ENCODE measurements around the gene KREMEN1. TPM values are rescaled to one million over a fixed set of nuclear protein-coding genes. Genes with fewer than 3 reads are reported as not detected.

Gene KREMEN1
- polyA plus RNA-seq, 3 donors: 2.5 to 18.4 (median 9.4) TPM

GRCh38 chr22:29205594-29206371 is 132.9 kb downstream of the KREMEN1 start, which contains the start of gene EMID1:
Gene EMID1, plus strand, starts transcription at chr22:29205896. Its CDS starts 143 bp downstream, at chr22:29206039.
- WGBS, 3 donors: 1 to 2% (median 1%) methylated on average over 30 to 90 of the region's 90 CpGs
- H3K27ac ChIP-seq (ENCODE audit: low read depth, low read length): no peak within 1 kb of the TSS

- WGBS, 3 donors: 46 to 54% (median 51%) methylated on average over 19 of the region's 19 CpGs
- H3K27ac ChIP-seq (ENCODE audit: low read depth, low read length): no peak overlapping the region
Observed at GRCh38 chr22:29206372-29207242, 133.8 kb downstream of the KREMEN1 start.

DNA sequence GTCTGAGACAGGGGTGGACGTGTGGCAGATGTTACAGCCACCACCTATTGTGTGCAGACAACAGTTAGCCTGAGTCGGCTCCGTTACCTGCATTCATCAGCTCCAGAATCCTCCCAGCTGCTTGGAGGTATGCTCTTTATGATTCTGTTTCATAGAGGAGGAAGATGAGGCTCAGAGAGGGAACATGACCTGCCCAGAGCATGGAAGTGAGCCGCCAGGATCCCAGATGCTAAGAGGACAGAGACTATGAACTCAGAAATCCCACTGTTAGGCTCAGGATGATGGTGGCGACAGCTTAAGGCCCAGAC is 134.4 kb downstream of the KREMEN1 start:
- 92 to 96% (median 92%) methylated on average over 5 of the region's 5 CpGs for WGBS, 3 donors
- H3K27ac ChIP-seq (ENCODE audit: low read depth, low read length): no peak overlapping the region

- no peak overlapping the region for H3K27ac ChIP-seq (ENCODE audit: low read depth, low read length)
- 57 to 73% (median 69%) methylated on average over 11 of the region's 11 CpGs for WGBS, 3 donors
Observed at GRCh38 chr22:29207562-29208501, 135.0 kb downstream of the KREMEN1 start.

GRCh38 chr22:29208502-29208862 is 135.6 kb downstream of the KREMEN1 start:
- H3K27ac ChIP-seq (ENCODE audit: low read depth, low read length): no peak overlapping the region
- WGBS, 3 donors: 71 to 93% (median 80%) methylated on average over 4 of the region's 4 CpGs

GRCh38 chr22:29208879-29209623 is 136.2 kb downstream of the KREMEN1 start:
- H3K27ac ChIP-seq (ENCODE audit: low read depth, low read length): no peak overlapping the region
- WGBS, 3 donors: 59 to 69% (median 68%) methylated on average over 16 to 17 of the region's 17 CpGs

DNA sequence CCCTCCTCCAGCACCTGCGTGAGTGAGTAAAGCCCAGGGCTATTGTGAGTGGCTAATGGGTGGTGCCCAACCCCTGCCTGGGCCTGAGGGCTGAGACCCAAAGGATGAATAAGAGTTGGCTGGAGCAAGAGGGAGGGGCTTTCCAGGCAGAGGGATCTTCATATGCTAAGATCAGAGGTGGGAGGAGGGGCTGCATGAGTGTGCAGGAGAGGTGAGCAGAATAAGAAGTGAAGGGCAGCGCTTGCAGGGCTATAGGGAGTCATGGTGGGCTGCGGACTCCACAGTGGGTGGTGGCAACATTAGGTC is 136.7 kb downstream of the KREMEN1 start:
- WGBS, 3 donors: 93 to 96% (median 93%) methylated on average over 3 of the region's 3 CpGs
- no peak overlapping the region for H3K27ac ChIP-seq (ENCODE audit: low read depth, low read length)

GRCh38 chr22:29211066-29211465 is 138.2 kb downstream of the KREMEN1 start:
- WGBS, 3 donors: 89 to 91% (median 89%) methylated on average over 11 of the region's 11 CpGs
- no peak overlapping the region for H3K27ac ChIP-seq (ENCODE audit: low read depth, low read length)

GRCh38 chr22:29211466-29211865 is 138.6 kb downstream of the KREMEN1 start:
- no peak overlapping the region for H3K27ac ChIP-seq (ENCODE audit: low read depth, low read length)
- WGBS, 3 donors: 93 to 98% (median 96%) methylated on average over 9 of the region's 9 CpGs

- whole genome bisulfite sequencing, 3 donors: 52 to 90% (median 90%) methylated on average over 11 of the region's 11 CpGs
Observed at GRCh38 chr22:29212743-29213142, 139.9 kb downstream of the KREMEN1 start.

GRCh38 chr22:29213493-29213892 is 140.7 kb downstream of the KREMEN1 start:
- 86 to 90% (median 89%) methylated on average over 9 of the region's 9 CpGs for WGBS, 3 donors
- no peak overlapping the region for H3K27ac ChIP-seq (ENCODE audit: low read depth, low read length)

More at GRCh38 chr22:29212743-29213142, 139.9 kb downstream of the KREMEN1 start:
- H3K27ac ChIP-seq (ENCODE audit: low read depth, low read length): no peak overlapping the region

DNA sequence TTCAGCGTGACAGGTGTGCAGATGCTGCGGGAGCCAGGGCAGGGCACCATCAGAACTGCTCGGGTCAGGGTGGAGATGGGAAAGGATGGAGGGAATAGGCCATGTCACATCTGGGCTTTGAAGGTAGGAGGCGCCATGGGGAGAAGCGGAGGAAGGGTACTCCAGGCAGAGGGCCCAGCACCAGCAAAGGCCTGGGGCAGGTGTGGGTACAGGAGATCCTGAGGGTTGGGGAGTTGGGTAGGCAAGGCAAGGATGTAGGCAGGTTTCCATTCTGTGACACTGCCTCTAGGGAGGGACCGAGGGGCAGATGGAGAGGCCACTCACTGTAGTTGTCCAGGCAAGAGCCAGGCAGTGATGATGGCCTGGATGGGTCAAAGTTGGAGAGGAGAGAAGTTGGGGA is 141.4 kb downstream of the KREMEN1 start:
- H3K27ac ChIP-seq (ENCODE audit: low read depth, low read length): no peak overlapping the region
- 96 to 98% (median 97%) methylated on average over 6 of the region's 6 CpGs for WGBS, 3 donors

DNA sequence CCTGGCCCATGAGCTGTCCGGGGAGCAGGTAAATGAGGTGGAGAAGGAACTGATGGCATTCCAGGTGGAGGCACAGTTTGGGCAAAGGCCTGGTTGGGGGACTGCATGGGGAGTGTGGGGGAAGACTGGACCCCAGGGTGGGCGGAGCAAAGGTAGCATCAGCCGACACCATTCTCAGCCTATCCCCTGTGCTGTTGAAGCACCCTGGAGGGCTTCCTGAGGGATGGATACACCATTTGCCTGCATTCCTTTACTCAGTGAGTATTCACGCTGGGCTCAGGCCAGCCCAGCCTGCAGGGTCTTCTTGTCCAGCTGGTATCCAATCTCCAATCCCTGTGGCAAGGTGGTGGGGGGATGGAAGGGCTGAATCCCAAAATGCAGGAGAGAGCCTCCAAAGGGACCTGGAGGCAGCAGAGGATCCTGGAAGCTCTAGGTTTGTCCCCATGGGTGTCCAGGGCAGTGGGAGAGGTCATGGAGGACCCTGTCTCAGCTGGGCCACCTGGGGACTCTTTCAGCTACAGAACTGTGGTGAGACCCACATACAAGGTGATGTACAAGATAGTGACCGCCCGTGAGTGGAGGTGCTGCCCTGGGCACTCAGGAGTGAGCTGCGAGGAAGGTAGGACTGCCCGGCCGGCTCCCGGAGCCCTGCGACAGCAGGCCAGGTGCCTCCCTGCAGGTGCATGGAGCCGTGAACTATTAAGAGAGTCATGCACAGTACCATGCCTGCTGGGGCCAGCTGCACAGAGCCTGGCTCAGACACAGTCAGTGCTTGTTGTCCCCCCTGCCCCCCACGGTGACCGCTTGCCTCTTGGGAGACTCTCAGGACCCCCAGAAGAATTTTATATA is 142.4 kb downstream of the KREMEN1 start:
- 91 to 97% (median 93%) methylated on average over 14 of the region's 14 CpGs for WGBS, 3 donors
- no peak overlapping the region for H3K27ac ChIP-seq (ENCODE audit: low read depth, low read length)

GRCh38 chr22:29216011-29216872 is 143.4 kb downstream of the KREMEN1 start:
- H3K27ac ChIP-seq (ENCODE audit: low read depth, low read length): no peak overlapping the region
- 83 to 88% (median 86%) methylated on average over 14 of the region's 14 CpGs for WGBS, 3 donors

GRCh38 chr22:29216873-29217666 is 144.2 kb downstream of the KREMEN1 start:
- no peak overlapping the region for H3K27ac ChIP-seq (ENCODE audit: low read depth, low read length)
- 55 to 60% (median 56%) methylated on average over 14 of the region's 14 CpGs for WGBS, 3 donors

Data from adipose tissue (tissue), 3 donors.